NCI-H446 treated with DMSO at 0.1 percent for 48 hours (cell line): ENCODE data around the gene ZNF337.
"Not testable (repeated sequence)": the region's sequence is repeated elsewhere in the genome, so short reads cannot be mapped to it uniquely, and the experiment has no call there.

Source experiments
- DNase-seq: peaks from one replicate; lab custom pipeline; 2025; lab: John Stamatoyannopoulos, UW

Gene ZNF337

DNA sequence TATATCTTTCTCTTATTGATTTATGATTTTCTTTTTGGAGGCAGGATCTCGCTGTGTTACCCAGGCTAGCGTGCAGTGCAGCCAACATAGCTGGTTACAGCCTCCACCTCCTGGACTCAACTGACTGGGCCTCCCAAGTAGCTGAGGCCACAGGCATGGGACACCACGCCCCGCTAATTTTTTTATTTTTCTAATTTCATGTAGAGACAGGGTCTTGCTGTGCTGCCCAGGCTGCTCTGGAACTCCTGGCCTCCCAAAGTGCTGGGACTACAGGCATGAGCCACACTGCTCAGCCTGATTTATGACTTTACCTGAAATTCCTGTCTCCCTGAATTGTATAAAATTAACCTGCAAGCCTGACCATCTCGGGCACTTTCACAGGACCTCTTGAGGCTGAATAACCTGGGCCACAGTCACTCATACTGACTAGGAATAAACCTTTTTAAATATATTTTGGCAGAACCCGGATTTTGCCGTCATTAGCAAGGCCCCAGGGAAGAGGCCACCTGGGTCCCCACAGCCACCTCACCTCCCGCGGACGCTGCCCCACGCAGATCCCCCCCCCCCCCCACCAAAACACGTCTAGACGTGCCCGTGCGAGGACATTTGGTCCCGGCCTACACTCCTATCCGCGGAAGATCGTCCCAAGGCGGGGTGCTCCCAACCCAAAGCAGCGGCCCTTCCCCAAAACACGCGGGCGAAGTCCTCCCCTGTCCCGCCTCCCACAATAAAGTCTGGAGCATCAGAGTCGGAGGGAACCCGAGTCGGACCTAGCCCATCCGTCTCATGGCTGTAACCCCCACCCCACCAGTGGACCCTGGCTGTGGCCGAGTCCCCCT lies 902 bp downstream of the ZNF337 start:
- no peak for DNase-seq

DNA sequence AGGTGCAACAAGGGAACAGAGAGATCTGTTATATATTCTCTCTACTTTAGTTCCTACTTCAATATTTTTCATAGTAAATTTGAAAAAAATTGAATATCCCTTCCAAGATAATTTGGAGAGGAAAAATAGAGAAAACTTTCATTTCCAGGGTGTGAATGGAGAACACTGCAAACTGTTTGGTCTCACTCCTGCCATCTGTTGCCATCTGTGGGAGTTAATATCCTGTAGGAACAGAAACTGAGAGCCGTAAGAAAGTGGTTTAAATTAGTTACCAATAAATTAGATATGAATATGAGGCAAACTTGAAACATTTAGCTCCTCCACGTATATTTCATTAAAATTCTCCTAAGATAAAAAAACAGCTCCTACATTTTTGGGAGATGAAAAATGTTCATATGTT lies 4.2 kb downstream of the ZNF337 start:
- no peak for DNase-seq

DNA sequence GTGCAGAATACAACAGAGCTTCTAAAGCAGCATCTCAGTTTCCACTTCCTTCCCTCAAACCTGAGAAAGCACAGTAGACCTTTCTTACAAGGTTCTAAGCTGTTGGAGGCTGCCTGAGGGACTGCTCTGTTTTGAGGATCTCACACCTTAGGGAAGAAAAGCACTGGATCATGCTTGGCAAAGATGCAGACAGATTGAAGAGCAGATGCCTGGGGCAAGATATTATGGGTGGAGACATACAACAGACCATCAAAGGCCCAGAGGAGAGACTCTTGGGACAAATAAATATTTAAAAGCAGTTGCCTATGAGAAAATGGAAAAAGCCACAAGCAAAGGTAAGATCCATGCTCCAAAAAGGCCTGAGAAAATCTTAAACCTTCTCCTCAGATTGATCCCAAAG lies 6.2 kb downstream of the ZNF337 start:
- no peak for DNase-seq

DNA sequence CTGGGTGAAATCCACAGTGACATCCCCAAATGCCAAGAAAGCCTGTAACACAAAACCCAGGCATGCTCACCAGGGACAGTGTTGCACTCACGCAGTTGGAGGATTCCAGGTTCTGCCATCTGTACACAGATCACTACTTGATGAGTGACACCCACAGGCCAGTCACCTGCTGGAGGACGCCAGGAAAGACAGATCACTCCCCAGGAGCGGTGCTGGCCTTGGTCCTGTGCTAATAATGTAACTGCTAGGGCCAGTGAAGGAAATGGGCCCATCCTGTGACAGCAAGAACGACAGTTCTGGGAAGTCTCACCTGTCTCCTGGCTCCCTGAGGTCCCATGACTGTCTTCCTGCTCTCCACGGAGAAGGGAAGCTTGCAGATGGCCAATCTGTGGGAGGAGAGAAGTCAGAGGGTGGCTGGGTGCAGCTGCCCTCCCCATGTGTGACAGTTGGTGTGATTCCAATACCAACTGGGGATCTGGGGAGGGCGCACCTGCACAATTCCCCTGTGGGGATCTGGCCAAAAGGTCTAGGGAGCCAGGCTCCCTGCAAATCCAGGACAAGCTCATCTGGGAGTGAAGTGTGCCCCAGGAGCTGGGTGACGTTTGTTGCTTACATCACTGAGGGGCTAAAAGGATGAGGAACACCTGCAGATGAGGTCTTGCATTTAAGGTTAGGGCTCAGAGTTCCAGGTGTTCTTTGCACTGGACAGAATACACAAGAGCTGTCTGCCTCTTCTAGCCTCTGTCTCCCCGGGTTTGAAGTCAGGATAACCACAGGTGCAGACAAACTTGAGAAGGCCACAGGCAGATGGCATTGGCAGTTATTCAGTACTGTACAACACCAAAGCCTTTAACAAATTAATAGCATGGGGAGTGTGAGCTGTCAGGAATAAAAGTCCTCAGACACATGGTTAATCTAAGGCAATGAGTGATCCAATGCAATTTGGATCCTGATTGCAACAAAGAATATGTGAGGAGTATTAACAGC lies 10.3 kb downstream of the ZNF337 start:
- peak; percentile 24 for DNase-seq

DNA sequence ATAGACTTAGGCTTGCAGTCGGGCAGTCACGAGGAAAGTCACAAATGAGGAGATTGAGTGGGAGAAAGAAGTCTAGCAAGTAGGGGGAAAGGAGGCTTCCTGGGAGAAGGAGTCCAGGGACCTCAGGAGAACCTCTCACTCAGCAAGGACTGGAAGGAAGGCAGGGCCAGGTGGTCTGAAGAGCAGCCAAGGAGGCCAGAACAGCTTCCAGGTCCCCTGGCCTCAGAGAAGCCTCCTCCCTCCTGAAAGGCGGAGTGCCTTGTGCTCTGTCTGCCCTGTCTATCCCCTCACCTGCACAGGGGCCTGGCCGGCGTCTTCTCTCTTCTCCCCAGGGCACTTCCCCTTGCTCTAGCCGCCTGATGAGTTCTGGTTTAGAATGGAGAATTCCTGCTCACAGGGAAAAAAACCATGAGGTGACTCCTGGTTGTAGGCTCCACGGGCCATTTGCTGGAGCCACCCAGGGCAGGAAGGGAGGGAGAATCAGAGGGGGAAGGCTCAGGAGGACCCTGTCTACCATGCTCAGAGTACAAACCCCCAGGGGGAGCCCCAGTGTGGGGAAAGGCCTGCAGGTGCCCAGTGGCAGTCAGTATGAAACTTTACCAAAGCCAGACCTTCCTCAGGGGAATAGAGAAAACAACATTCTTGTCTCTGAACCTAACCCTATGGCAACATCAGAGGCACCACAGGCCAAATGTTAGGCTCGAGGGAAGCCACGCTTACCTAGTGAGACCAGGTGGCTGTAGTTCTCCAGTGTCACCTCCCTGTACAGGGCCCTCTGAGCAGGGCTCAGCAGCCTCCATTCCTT lies 11.2 kb downstream of the ZNF337 start:
- no peak for DNase-seq

DNA sequence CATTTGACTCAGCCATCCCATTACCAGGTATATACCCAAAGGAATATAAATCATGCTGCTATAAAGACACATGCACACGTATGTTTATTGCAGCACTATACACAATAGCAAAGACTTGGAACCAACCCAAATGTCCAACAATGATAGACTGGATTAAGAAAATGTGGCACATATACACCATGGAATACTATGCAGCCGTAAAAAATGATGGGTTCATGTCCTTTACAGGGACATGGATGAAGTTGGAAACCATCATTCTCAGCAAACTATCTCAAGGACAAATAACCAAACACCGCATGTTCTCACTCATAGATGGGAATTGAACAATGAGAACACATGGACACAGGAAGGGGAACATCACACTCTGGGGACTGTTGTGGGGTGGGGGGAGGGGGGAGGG lies 12.8 kb downstream of the ZNF337 start:
- DNase-seq = not testable (repeated sequence)

DNA sequence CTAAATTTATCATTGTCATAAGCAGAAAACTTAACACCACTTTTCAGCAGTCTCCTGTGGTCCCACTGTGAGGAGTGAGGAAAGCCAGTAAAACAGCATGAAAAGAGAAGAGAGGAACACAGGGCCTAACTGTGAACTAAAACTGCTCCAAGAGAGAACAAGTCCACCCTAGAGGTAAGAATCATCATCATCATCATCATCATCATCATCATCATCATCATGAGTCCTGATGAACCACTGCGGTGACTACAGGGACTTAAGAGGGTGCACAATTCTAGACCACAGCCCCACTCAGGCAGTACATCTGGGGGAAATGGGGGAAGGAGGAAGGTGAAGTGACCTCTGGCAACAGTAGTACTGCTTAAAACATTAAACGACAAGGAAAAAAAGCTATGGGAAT lies 13.6 kb downstream of the ZNF337 start:
- DNase-seq = no peak

DNA sequence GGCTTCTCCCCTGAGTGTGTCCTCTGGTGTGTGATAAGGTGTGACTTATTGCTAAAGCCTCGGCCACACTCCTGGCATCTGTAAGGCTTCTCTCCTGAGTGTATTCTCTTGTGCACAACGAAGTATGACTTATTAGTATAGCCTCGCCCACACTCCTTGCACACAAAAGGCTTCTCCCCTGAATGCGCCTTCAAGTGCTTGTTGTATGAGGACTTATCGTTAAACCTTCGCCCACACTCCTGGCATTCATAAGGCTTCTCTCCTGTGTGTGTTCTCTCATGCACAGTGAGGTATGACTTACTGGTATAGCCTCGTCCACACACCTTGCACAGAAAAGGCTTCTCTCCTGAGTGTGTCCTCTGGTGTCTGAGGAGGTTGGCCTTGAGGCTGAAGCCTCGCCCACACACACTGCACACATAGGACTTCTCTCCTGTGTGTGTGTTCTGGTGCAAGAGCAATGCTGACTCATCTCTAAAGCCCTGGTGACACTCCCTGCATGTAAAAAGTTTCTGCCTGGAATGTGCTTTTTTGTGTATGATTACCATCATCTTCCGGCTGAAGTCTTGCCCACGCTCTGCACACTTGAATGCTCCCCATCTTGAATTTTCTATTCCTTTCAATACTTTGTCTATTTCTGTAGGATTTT lies 20.4 kb downstream of the ZNF337 start:
- no peak for DNase-seq

DNA sequence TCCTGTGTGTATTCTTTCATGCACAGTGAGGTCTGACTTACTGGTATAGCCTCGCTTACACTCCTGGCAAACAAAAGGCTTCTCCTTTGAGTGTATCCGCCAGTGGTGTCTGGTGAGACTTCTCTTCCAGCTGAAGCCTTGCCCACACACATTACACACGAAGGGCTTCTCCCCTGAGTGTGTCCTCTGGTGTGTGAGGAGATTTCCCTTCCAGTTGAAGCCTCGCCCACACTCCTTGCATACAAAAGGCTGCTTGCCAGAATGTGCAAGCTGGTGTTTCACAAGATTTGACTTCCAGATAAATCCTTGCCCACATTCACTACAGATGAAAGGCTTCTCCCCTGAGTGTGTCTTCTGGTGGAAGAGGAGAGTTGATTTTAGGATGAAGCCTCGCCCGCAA lies 21.5 kb downstream of the ZNF337 start:
- no peak for DNase-seq

DNA sequence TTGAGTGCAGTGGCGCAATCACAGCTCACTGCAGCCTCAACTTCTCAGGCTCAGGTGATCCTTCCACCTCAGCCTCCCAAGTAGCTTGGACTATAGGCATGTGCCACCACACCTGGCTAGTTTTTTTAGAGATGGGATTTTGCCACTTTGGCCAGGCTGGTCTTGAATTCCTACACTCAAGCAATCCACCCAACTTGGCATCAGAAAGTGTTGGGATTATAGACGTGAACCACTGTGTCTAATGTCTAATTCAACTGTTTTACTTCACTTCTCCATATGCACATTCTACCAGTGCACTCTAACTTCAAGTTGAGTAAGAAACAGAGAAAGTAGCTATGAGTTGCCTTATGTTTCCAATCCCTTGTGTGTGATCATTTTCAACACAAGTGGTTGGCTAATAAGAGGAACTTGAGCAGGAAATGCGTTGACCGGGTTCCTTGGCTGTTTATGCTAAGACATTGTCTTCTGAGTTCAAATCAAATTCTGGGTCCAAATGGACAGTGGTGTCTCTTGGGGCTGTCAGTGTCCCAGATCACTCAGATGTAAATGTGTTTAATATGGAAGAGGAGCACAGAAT lies 23.9 kb downstream of the ZNF337 start:
- DNase-seq = no peak

DNA sequence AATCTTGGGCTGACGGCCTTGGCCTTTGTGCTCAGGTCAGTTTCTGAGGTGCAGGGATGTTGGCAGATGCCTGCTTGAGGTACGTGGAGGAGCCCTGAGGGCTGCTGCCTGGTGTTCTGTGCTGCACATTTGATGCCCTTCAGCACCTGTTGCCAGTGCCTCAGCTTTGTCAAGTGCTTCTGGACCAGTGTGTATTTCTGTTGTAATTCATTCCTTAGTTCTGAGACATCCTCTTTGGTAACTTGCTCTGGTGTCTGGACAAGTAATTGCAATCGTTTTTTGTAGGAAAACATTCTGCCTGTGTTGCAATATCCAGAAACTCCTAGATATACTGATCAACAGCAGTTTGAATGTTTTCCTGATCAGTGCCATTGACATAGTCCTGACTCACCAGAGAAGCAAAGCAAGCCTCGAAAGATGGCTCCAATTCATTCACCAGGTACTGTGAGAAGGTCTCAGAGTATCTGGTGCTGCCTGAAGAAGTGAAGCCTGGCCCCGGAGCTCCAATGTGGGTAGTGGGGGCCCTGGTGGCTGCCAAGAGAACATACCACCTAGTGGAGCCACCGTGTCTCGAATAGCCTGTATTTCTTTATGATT lies 26.7 kb downstream of the ZNF337 start:
- no peak for DNase-seq

DNA sequence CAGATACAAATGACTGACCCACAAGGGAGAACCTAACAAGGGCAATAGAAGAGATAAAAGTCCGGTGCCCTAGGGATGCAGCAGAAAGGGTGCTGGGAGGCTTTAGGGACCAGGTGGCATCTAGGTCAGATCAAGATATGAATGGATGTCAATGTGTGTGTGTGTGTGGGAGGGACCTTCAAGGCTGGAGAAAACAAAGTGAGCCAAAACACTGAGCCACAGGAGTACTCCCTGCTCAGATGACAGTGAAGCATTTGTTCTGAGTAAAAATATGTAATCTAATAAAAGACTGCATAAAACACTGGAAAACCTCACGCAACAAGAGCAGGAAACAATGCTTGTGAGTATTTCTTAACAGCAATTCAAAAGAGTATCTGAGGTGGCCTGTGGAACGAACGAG lies 28.2 kb downstream of the ZNF337 start:
- no peak for DNase-seq

DNA sequence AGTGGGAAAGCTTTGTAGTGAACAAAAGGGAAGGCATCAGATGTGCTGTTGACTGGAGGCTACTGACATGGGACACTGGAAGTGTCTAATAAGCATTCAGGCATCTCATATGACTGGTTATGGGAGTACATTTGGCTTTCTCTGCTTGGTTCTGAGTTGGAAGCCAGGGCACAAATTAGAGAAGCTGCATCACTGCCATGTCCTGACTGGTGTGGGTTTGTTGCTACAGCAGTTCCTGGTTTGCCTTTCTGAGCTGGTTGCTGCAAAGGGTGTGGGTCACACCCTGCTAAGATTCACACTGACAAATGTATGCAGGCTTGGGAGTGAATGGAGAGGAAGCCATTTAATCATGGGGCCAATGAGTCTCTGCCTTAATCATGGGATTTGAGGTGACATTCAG lies 36.7 kb downstream of the ZNF337 start:
- no peak for DNase-seq

DNA sequence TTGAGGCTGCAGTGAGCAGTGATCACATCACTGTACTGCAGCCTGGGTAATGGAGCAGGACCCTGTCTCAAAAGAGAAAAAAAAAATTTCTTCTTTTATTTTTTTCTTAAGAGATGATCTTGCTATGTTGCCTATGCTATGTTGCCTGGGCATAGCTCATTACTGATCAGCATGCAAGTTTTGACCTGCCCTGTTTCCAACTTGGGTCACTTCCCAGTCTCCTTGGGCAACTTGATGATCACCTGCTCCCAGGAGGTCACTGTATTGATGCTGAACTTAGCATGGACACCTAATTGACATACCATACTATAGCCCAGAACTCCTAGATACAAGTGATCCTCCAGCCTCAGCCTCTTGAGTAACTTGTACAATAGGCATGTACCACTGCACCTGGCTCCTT lies 42.2 kb downstream of the ZNF337 start:
- no peak for DNase-seq

DNA sequence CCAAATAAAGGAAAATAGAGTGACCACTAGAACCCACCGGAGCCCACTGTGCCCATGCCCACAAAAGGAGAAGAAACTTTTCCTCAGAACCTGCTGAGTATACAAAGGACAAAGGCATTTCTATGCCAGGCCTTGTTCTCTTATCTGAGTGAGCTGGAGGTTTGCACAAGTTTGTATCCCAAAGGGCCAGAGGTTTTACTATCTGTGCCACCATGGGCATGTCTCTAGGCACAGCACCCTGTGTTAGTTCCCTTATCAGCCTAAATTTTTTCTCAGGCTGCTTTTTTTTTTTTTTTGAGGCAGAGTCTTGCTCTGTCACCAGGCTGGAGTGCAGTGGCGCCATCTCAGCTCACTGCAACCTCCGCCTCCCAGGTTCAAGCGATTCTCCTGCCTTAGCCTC lies 43.8 kb downstream of the ZNF337 start:
- DNase-seq = not testable (repeated sequence)

DNA sequence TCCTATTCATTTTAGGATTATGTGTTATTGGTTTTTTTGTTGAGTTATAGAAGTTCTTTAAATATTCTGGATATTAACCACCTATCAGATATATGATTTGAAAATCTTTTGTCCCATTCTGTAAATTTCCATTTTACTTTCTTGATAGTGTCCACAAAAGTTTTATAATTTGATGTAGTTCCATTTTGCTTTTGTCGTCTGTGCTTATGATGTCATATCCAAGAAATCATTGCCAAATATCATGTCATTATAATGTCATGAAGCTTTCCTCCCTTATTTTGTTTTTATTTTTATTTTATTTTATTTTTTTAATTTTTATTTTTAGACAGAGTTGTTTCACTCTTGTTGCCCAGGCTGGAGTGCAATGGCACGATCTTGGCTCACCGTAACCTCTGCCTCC lies 51.8 kb downstream of the ZNF337 start:
- no peak for DNase-seq

DNA sequence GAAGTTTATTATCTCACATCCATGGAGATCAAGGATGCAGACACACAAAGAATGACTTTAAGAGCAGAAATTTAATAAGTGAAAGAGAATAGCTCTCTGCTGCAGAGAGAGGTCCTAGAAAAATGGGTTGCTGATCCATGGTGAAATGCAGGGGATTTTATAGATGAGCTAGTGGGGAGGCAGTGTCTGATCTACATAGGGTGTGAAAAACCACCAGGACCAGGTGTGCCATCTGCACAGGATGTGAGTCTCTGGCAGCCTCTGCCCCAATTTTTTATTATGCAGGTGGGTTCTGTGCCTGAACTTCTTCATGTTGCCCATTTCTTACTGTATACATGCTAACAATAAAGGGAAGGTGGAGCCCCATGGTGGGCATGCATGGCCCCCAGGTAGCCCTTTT lies 52.9 kb downstream of the ZNF337 start:
- DNase-seq = no peak

DNA sequence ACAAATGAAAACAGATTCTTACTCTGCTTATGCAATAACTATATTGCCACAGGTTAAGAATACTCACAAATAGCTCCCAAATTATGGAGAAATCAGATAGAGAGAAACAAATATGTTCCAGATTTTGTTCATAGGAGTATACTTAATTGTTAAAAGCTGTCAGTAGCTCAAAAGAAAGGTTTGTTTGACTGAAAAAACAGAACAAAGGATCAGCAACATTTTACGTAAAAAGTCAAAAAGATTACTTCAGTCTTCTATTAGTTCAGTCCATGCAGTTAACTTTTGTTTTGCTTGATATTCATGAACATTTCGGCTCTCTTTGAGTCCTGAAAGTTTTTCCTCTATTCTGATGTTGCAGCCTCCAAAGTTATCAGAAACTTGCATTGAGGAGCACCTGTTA lies 59.4 kb downstream of the ZNF337 start:
- DNase-seq = no peak

DNA sequence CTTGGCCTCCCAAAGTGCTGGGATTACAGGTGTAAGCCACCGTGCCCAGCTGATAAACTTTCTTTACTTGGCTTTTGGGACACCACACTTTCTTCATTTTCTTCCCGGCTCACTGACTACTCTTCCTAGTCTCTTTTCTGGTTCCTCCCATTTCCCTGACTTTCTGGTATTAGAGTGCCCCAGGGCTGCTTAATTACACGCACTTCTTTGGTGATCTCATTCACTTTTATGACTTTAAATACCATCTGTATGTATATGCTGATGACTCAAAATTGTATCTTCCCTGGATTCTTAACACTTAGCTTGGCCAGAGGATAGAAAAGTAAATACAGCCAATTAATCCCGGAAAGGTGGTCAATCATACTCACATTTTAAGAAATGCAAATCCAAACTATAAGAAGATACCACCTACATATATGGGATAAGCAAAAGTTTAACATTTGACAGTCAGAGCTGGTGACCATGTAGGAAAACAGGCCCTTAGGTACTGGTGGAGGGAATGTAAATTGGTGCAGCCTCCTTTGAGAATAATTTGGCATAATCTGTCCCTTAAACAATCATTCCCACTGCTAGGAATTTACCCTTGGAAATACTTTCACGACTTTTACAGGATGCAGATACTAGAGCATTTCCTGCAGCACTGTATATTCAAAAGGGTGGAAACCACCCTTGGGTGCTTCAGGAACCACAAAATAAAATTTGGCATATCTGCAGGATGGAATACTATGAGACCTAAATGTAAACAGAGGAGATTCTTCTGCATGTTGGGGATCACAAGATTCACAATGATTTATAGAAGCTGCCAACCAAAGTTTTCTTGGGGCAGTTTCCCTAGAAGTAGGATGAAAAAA lies 63.5 kb downstream of the ZNF337 start:
- no peak for DNase-seq

DNA sequence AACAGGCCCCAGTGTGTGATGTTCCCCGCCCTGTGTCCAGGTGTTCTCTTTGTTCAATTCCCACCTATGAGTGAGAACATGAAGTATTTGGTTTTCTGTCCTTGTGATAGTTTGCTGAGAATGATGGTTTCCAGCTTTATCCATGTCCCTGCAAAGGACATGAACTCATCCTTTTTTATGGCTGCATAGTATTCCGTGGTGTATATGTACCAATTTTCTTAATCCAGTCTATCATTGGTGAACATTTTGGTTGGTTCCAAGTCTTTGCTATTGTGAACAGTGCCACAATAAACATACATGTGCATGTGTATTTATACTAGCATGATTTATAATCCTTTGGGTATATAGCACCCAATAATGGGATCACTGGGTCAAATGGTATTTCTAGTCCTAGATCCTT lies 66.0 kb downstream of the ZNF337 start:
- not testable (repeated sequence) for DNase-seq
